ENCODE results near the gene EWSR1.
A peak's percentile ranks its signal among the peaks of the same experiment; 100 is the strongest.
"Not testable (repeated sequence)": the region's sequence is repeated elsewhere in the genome, so short reads cannot be mapped to it uniquely, and the experiment has no call there.

EWSR1 gene, protein sequence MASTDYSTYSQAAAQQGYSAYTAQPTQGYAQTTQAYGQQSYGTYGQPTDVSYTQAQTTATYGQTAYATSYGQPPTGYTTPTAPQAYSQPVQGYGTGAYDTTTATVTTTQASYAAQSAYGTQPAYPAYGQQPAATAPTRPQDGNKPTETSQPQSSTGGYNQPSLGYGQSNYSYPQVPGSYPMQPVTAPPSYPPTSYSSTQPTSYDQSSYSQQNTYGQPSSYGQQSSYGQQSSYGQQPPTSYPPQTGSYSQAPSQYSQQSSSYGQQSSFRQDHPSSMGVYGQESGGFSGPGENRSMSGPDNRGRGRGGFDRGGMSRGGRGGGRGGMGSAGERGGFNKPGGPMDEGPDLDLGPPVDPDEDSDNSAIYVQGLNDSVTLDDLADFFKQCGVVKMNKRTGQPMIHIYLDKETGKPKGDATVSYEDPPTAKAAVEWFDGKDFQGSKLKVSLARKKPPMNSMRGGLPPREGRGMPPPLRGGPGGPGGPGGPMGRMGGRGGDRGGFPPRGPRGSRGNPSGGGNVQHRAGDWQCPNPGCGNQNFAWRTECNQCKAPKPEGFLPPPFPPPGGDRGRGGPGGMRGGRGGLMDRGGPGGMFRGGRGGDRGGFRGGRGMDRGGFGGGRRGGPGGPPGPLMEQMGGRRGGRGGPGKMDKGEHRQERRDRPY

DNA sequence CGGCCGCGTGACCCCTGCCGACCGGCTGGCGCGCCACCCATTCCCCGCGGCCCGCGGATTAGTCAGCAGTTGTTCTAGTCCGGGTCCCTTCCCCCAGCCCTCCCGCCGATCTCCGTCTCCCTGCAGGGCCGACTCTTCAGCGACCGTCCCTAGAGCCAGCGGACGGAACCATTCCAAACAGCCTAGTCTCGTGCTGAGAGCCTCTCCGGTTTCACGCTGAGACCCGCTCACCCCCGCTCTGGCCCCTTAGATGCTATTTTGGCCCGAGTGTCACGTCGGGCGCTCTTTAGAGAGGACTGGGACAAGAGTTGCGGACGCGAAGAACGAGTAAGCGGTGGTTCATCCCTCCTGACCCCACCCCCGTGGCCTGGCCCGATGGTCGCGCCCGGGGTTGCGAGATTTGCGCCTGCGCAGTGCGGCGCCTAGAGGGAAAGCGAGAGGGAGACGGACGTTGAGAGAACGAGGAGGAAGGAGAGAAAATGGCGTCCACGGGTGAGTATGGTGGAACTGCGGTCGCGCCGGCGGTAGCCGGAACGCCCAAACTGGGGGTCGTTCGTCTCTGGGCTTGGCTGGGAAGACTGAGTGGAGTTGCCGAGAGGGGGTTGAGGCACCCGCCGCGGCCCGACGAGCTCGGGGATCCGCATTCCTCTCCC, at the start of gene EWSR1, which contains the start of gene RHBDD3:
TSS of gene EWSR1 (plus strand) at position 411 of the 653 bp plus-strand sequence. CDS start at position 480, 69 bp downstream.
TSS of gene RHBDD3 (minus strand) at position 124 of the 653 bp plus-strand sequence. CDS start 2,355 bp downstream, outside the sequence.
- peak; percentile 98 for DNase-seq (ENCODE audit: low spot score)

DNA sequence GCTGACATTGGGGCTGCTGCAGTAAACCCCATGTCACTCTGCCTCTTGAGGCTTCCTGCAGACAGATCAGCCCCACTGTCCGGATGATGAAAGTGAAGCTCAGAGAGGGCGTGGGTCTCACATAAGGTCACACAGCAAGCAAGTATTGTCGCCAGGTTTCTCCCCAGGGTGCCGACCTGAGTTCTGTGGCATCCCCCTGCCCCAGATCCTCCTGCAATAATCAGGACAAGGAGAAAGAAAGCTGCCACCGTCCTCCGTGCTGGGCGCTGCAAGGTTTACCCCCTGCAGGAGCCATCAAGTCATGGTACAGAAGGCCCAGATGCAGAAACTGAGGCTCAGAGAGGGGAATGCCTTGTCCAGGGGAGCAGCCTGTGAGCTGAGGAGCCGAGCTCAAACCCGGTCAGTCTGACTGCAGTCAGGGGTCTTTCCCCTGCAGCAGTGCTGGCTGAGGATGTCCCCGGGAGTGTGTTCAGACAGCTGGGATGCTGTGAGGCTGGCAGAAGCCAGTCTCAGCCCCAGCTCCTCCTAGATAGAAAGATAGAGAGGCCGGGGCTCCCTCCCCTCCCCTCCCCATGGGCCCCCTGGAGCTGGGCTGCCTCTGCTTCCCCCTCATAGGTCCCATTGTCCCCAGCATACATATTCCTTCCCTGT, 49.2 kb upstream of the EWSR1 start:
- no peak for DNase-seq (ENCODE audit: low spot score)

DNA sequence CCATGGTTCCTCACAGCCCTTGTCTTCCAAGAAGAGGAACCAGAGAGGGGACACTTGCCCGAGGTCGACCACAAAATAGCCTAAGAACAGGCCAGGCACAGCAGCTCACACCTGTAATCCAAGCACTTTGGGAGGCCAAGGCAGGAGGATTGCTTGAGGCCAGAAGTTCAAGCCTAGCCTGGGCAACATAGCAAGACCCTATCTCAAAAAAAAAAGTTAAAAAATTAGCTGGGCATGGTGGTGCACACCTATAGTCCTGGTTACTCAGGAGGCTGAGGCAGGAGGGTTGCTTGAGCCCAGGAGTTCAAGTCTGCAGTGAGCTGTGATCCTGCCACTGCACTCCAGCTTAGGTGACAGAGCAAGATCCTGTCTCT, 48.7 kb upstream of the EWSR1 start:
- DNase-seq (ENCODE audit: low spot score), result not testable (repeated sequence)

DNA sequence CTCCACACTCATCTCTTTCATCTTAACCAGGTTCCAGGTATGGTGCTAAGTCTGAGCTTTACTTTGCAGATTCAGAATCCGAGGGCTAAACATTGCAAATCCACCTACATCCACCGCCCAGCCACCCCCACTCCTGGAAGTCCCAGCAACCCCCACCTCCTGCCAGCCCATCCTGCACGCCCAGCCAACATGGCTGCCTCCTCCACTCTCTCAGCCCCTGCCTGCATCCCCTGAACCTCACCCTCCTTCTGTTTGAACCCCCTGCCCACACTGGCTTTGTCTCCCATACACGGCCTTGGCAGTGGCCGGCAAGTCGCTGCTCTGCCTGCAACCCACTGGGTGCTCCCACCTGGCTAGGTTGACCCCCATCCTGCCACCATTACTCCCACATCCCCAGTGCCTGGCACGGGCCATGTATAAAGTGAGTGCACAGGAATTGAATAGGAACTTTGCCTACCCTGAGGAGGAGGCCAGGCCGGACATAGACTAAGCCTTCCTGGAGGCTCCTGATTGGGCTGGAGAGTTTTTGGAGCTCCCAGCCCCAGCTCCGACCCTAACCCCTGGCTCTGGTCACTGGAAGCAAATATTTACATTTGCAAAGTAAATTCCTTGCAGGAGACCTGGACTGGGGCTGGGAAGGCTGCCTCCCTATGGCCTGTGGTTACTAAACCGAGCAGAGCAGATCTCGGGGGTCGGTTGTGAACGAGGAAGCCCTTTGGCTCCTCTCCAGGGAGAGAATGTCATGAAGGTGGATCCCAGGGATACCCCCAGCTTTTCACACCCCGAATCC, 48.0 kb upstream of the EWSR1 start:
- DNase-seq (ENCODE audit: low spot score), result no peak

DNA sequence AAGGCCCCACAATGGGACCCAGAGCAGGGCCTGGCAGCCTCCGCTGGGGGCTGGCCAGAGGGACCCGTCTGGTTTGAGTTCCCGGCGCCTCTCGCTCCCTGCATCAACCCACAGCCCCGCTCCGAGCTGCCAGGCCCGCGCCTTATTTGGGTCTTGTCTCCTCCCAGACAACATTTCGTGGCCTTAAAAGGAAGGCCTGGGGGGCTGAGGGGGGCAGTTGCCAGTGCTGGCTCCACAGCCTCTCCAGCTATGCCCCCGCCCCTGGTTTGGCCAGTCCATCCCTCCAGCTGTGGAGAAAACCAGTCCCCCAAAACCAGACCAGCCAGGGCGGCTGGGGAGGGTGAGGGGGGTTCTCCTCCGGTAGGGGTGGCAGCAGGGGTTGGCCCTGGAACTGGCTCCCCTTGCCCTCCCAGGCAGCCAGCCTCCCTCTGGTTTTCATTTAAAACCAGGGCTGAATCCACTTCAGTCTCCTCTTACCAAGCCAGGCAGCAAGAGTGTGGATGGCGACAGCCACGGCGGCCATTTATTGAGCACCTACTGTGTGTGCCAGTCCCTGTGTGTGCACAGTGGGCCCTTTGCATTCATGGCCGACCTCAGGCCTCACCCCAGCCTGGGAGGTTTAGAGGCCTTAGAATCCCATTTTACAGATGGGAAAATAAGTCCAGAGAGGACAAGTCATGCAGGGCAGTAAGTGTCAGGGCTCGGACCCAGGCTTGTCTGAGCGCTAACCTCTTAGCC, 43.8 kb upstream of the EWSR1 start:
- DNase-seq (ENCODE audit: low spot score), result no peak

DNA sequence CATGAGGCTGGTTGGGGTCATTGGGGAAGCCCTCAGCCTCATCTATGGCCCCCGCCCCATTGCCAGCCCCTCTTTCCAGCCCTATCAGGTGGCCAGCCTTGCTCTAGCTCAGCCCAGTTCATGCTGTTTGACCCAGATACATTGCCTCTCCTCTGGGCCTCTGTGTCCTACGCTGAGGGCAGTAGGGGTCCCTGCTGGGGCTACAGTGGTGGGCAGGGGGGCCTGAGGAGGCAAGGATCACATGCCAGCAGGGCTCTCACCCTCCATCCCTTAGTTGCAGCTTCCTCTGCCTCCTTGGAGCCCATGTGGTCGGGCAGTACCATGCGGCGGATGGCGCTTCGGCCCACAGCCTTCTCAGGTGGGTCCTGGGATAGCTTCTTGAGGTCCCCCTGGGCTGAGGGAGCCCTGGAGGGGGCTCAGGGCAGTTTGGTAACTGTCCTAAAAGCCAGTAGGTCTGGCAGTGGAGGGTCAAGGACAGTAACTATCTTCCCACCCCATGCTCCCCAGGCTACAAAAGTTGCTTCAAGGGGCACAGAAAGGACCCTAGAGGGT, 43.1 kb upstream of the EWSR1 start:
- DNase-seq (ENCODE audit: low spot score), result no peak

DNA sequence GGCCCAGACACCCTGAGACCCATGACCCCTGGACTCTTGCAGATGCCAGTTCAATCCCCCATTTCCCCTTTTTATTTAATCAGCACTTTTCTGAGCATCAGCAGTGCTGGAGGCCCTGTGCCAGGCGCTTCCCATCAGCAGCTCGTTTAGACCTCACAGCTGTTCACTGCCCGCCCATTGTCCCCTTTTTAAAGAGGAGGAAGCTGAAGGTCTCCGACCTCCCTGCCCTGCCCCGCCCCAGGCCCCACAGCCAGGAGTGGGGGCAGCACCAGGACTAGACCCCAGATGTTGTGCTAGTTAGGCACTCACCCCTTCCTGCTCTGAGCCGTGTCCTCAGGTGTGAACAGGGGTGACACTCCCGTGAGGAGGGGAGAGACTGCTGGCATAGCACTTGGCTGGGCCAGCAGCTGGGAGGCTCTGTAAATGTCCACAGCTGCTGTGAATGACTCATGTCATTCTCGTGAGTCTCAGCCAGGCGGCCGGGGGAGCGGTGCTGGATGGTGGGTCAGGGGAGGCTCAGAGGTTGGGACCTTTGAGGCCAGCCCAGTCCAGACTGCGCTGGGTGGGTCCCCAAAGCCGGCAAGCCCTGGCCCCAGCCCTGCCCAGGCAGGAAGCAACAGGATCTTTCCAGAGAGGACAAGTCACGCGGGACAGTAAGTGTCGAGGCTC, 42.5 kb upstream of the EWSR1 start:
- DNase-seq (ENCODE audit: low spot score), result peak; percentile 67

DNA sequence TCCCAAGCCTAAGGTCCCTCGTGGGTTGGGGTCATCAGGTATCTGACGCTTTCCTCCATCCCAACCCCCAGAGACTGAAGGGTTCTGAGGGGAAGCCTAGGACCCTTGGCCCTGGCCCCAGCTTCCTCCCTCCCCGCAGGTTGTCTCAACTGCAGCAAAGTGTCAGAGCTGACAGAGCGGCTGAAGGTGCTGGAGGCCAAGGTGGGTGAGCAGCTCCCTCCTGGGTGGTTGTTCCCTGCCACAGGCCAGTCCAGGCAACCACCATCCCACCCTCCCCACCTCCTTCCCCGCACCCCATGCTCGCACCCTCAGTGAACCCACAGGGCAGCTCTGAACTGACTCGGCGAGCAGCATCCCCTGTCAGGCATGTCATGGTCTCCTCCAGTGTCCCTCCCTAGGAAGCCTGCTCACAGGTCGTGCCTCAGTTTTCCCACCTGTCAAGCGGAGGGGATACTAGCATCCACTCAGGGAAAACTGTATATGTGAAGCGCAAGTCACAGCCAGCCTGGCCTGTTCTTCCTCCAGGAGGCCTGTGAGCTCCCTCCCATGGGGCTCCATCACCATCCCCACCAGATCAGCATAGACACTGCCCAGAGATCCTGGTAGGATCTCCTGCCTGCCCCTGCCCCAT, 41.6 kb upstream of the EWSR1 start:
- DNase-seq (ENCODE audit: low spot score), result no peak

DNA sequence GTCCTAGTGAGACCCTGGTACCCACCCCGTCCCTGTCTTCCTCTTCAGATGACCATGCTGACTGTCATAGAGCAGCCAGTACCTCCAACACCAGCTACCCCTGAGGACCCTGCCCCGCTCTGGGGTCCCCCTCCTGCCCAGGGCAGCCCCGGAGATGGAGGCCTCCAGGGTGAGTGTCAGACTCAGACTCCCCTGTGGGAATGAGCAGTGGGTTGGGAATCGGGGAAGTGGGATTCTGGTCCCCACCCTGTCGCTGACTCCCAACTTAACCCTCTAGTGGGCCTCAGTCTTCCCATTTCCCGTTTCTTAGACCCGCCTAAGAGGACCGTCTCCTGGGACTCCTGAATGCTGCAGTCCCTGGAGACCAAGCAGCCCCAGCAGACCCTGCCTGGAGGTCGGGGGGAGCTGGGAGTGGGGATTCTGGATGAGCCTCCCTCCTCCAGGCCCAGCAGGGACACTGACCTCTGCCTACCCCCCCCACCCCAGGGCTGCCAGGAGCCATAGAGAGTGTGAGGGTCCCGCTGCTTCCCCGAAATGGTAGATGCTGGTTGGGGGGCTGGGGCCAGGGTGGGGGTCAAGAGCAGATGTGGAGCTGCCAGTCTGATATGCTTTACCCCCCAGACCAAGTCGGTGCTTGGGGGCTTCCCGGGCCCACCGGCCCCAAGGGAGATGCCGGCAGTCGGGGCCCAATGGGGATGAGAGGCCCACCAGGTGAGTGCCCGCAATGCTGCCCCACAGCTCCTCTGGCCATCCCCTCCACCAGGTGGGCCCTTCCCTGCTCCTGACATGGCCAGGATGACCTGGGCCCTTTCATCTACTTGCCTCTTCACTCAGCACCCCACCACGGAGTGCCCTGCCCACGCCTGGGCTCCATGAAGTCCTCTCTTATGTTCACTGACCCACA, 36.8 kb upstream of the EWSR1 start:
- no peak for DNase-seq (ENCODE audit: low spot score)

DNA sequence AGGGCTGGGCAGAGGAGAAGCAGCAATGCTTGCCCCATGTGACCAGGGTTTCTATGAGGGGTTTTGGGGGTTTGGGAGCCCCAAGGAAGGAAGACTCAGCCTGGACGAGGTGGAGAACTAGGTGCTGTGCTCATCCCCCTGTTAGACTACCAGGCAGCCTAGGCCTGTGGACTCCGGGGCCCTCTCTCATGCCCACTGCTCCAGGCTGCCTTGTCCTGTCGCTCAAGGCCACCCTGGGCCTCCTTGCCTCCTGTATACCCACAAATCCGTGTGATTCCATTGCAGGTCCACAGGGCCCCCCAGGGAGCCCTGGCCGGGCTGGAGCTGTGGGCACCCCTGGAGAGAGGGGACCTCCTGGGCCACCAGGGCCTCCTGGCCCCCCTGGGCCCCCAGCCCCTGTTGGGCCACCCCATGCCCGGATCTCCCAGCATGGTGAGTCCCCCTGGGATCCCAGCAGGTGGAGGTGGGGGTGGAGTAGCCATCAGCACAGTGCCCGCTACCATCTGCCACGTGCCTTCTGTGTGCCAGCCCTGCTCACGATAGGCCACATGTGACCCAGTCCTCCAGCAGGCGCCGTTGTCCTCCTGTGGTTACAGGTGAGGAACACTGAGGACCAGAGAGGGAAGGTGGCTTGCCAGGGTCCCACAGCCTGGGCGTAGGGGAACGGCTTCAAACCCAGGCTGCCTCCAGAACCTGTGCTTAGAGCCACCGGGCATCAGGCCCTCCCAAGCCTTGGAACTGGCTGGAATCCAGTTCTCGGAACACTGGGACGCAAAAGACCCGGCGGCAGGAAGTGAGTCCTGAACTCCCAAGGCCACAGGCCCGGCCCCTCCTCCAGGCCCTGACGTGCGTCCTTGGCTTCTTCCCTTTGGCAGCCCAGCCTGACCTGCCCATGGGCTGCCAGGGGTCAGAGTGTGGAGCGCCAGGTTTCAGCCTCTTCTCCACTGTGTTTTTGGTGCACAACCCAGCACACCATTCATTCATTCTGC, 35.8 kb upstream of the EWSR1 start:
- DNase-seq (ENCODE audit: low spot score), result no peak

DNA sequence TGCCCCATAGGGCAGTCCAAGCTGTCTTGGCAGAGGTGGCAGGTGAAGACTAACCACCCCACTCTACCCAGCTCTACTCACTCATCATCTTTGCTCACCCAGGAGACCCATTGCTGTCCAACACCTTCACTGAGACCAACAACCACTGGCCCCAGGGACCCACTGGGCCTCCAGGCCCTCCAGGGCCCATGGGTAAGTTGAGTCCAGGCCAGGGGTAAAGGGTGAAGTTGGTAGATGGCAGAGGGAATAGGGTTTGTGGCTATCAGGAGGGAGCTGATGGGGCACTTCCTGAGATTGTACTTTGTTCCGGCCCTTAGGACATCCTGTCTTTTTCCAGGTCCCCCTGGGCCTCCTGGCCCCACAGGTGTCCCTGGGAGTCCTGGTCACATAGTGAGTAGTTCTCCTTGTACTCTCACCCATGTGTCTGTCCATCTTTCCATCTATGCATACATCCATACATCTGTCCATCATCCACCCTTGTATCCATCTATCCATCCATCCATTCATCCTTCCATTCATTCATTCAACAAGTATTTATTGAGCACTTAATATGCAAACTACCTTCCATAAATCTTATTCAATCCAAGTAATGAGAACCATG, 34.7 kb upstream of the EWSR1 start:
- DNase-seq (ENCODE audit: low spot score), result no peak

DNA sequence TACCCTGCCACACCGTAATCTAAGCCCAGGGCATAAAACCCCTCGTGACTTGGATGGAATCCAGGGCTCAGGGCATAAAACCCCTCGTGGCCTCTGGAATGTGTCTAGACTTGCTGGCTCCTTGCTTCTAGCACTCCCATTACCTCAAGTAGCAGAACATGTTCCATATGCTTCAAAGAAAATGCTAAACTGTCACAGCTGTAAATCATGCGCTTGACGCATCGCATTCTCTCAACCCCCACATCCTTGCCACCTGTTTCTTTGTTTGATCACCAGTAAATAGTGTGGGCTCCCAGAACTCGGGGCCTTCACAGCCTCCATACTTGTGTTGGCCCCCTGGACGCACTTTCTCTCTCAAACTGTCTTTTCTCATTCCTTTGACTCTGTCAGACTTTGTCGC, 27.6 kb upstream of the EWSR1 start:
- DNase-seq (ENCODE audit: low spot score), result not testable (repeated sequence)

DNA sequence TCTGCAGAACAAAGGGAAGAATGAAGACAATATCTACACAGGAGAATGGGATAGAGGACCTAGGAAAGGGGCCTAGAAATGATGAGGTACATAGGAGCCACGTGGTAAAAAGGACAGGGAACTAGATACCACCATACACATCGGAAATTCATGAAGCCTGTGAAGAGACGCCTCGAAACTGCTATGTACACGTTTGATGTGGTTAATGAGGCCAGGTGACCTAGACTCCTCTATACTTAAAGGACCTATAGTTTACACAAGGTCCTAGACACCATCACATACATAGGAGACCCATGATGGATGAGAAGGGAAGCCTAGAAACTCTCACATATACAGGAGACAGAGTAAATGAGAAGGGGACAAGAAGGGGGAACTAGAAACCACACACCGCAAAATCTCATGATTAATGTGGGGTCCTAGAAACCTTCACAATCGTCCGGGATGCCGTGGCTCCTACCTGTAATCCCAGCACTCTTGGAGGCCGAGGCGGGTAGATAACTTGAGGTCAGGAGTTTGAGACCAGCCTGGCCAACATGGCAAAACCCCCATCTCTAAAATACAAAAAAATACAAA, 24.1 kb upstream of the EWSR1 start:
- no peak for DNase-seq (ENCODE audit: low spot score)

DNA sequence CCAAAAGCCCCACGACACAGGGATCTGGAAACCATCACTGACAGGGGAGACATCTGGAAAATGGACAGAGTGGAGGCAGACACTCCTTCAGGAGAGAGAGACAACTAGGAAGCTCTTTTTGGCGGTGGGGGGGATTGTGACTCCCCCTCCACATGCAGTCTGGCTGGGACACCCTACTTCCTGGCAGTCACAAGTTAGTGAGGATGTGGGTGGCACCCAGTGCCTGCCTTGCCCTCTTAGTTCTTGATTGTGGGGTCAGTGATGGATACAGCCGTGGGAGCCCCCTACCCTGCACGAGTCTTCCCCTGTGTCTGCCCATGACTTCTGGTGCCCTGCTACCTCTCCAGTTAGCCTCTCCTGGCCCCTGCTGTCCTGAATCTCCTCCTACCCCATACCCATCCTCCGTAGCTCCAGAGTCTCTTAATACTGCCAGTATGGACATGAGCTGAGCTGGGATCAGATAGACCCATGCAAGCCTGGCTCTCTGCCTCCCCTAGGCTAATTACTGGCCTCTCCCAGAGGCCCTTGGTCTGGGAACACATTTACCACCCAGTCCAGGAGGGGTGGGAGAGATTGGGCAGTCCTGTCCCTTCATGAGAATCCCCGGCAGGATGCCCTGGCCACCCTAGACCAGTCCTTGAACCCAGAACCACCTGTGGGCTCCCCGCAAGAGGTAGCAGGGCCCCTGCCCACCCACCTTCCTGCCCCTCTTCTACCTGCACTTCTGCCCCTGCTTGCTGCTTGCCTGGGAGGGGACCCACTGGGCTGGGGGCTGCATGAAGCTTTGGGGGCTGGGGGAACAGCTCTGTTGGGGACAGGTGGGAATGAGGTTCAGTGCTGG, 23.1 kb upstream of the EWSR1 start:
- no peak for DNase-seq (ENCODE audit: low spot score)

DNA sequence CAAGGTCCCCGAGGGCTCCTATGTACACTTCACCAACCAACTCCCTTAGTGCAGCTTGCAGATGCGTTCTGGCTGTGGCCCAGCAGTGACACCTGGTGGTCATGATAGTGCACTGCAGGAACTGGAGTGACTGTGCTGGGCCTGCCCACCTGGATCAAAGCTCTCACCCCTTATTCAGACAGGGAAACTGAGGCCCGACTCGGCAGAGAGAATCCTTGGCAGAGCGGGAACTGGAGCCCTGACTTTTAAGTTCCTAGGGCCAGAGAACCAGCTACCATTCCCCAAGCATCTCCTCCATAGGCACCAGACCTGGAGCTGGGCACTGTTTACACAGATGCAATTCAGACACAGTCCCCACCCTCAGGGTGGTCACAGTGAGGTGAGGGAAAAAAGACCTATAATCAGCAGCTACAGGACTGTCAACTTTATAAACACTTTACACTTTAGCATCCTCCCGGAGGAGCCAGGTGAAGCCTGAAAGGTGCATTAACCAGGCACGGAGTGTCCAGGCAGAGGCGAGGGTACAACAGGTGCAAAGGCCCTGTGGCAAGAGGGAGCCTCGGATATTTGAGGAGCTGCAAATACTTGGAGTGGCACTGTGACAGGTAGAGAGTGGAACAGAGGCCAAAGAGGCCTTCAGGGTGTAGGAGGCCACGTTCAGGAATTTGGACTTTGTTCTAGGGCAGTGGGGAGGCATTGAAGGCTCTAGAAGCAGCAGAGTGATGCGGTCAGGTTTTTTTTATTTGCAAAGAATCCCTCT, 22.3 kb upstream of the EWSR1 start:
- peak; percentile 89 for DNase-seq (ENCODE audit: low spot score)
